NOMO-1 treated with DMSO at 0.1 percent for 48 hours (cell line): ENCODE measurements around the gene PGAP6.
"Not testable (repeated sequence)": the region's sequence is repeated elsewhere in the genome, so short reads cannot be mapped to it uniquely, and the experiment has no call there.

Source experiments
- DNase-seq: peaks from one replicate; lab custom pipeline; 2025; ENCODE audit not compliant: unreplicated experiment; lab: John Stamatoyannopoulos, UW

Gene PGAP6

DNA sequence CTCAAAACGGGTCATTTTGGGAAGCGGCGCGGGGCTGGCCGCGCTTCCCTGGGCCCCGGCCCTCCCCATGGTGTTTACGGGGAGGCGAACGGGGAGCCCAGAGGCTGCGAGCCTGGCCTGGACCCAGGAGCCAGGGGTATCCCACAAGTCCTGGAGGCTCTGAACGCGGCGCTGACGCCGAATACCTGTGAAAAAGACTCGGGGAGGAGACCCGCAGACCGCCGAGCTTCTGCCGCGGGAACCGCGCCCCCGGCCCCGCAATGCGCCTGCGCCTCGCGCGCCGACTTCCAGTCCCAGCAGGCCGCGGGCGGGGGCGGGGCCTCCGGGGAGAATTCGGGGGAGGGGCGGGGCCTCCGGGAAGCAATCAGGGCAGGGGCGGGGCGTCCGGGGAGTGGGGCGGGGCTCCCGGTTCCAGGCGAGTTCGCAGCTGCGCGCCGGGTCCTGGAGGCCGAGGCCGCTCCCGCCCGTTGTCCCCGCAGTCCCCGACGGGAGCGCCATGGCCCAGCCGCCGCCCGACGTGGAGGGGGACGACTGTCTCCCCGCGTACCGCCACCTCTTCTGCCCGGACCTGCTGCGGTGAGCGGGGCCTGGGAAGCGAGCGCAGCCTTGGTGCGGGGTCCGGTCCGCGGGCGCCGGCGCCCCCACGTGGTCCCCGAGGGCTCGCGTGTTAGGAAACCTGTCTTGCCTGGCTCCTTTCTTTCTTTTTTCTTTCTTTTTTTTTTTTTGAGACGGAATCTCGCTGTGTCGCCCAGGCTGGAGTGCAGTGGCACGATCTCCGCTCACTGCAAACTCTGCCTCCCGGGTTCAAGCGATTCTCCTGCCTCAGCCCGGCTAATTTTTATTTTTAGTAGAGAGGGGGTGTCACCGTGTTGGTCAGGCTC is 19.9 kb upstream of the PGAP6 start, which contains the start of gene DECR2:
Gene DECR2 (plus strand): TSS at position 418 of the 881 bp plus-strand sequence. CDS start 79 bp downstream, at position 497.
- DNase-seq, result peak; percentile 87

GRCh38 chr16:400061-400591 is 18.3 kb upstream of the PGAP6 start:
- DNase-seq, result no peak

DNA sequence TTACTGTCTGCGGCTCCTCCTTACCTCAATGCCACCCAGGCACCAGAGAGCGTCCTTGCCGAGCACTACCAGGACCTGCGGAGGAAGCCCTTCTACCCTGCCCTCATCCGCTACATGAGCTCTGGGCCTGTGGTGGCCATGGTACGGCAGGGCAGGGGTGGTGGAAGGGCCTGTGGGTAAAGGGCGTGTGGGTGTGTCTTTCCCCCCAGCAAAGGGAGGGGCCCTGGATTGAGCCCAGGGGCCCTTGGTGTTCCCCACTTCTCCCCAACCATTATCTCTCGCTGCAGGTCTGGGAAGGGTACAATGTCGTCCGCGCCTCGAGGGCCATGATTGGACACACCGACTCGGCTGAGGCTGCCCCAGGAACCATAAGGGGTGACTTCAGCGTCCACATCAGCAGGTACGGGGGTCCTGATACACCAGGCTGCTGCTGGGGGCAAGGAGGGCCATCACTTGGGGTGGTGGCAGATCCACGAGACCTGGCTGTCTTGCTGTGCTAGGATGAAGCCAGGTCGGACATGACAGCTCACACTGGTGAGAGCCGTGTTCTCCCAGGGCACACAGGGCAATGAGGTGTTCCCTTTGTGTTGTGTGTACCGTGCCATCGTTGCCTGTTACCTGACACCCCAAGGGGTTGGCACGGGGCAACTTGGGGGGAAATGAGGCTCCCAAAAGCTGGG is 17.7 kb upstream of the PGAP6 start:
- no peak for DNase-seq

- no peak for DNase-seq
These were observed 17.0 kb upstream of the PGAP6 start for GRCh38 chr16:398561-399339.

GRCh38 chr16:397736-398332 is 16.1 kb upstream of the PGAP6 start:
- DNase-seq, result peak; percentile 38

GRCh38 chr16:397135-397661 is 15.4 kb upstream of the PGAP6 start, which contains the start of gene NME4:
TSS of gene NME4 (plus strand) at chr16:397199. CDS start at chr16:397223, 24 bp downstream.
- DNase-seq, result peak; percentile 8

- no peak for DNase-seq
These were observed 14.8 kb upstream of the PGAP6 start for GRCh38 chr16:396605-397004.

- DNase-seq, result no peak
These were observed 14.4 kb upstream of the PGAP6 start for GRCh38 chr16:396199-396598.

DNA sequence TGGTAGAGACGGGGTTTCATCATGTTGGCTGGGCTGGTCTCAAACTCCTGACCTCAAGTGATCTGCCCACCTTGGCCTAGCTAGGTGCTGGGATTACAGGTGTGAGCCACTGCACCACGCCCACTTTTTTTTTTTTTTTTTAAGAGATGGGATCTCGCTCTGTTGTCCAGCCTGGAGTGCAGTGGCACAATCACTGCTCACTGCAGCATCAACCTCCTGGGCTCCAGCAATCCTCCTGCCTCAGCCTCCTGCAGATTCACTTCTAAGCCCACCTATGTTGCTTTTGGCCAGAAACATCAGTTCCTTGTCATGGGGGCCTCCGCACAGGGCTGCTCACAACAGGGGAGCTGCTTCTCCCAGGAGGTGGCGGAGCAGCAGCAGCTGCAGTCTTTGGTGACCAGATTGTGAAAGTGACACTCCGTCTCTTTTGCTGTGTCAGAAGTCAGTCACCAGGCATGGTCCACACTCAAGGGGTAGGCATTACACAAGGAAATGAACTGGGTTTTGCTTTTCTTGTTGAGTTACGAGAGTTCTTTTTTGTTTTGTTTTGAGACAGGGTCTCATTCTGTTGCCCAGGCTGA is 10.8 kb upstream of the PGAP6 start:
- no peak for DNase-seq

DNA sequence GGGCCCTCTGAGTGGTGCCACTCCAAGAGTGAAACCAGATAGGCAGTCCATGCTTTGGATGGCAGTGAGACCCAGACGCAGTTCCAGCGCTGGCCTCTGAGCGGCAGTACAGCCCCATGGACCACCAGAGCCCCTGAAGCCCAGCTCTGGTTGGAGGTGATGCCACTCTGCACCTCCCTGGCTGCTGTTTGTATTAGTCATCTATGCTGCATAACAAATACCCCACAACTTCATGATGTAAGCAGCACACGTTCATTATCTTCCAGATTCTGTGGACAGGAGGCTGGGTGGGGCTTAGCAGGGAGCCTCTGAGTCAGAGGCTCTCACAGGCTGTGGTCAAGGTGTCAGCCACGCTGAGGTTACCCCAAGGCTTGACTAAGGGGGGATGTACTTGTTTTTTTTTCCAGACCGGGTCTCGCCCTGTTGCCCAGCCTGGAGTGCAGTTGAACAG is 10.1 kb upstream of the PGAP6 start:
- peak; percentile 48 for DNase-seq

DNA sequence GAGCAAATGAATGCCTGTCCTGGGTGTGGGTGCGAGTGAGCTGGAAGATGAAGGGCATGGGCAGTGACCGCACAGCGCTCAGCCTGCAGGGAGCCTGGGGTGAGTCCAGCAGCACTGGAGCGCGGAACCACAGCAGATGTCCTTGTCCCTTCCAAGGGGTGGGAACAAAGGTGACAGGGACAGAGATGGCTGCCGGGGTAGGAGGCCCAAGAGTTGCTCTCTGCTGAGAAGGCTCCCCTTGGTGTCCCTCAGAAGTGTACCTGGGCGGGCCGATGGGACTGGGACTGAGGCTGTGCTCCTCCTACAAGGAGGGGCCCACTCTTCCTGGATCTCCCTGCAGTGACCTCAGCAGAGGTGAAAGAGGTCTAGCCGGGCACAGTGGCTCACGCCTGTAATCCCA is 7.6 kb upstream of the PGAP6 start:
- DNase-seq, result no peak

GRCh38 chr16:387761-388666 is 6.2 kb upstream of the PGAP6 start:
- not testable (repeated sequence) for DNase-seq

GRCh38 chr16:386641-387156 is 4.9 kb upstream of the PGAP6 start:
- no peak for DNase-seq

- no peak for DNase-seq
These were observed 1.7 kb upstream of the PGAP6 start for GRCh38 chr16:383326-384051.

GRCh38 chr16:381012-381788 is 578 bp downstream of the PGAP6 start:
- DNase-seq, result no peak

- no peak for DNase-seq
These were observed 1.1 kb downstream of the PGAP6 start for GRCh38 chr16:380762-381011.

DNA sequence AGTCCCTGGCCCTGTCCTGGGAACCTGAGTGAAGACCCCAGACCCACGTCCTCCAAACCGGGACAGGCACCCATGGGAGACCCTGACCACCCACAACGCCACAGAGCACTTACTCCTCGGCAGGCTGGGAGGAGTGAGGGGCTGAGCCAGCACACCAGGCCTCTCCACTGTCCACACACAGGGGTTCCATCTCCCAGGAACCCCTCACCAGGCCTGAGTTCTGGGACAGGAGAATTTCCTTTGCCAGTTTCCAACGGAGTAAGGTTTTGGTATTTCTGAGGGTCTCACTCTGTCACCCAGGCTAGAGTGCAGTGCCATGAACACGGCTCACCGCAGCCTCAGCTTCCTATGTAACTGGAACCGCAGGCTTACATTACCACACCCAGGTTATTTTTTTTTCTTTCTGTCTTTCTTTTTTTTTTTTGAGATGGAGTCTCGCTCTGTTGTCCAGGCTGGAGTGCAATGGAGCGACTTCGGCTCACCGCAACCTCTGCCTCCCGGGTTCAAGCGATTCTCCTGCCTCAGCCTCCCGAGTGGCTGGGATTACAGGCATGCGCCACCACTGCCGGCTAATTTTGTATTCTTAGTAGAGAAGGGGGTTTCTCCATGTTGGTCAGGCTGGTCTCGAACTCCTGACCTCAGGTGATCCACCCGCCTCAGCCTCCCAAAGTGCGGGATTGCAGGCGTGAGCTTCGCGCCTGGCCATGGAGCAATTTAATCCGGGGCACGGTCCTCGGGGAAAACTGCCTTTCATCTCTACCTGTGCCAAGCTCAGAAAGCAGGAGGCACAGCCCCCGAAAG is 1.6 kb downstream of the PGAP6 start:
- no peak for DNase-seq
